ENCODE data around the gene HRH3.

GRCh38 chr20:62242176-62242575 lies 22.1 kb upstream of the HRH3 start:
- TF ChIP-seq CTCF (IDR thresholded peaks at IDR 0.05) (no peak), POLR2A (IDR thresholded peaks at IDR 0.05) (no peak)
